Ammon's horn (tissue), 1 donor: Measurements from ENCODE around the gene TSHZ1.
A peak's percentile ranks its signal among the peaks of the same experiment; 100 is the strongest.

Experiments
- DNase-seq: peaks from one replicate; pipeline ENCODE4 v3.0.0-alpha.2; 2016; ENCODE audit warnings: low spot score

Gene TSHZ1

DNA sequence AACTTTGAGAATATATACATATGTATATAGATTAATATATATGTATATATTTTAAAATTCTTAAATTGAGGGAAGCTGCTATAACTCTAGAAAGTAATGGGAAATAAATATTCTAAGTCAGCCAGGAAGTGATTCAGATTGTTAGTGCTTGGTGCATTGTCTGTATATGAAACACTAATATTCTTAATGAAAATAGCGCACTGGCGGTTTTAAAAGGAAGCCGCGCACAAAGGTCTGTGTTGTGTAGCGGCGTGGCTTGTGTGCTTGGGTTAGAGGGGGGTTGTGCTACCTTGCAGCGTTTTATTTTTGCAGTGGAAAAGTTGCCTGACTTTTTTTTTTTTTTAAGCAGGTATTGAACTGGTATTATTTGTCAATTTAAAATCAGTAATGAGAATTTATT lies 11.3 kb downstream of the TSHZ1 start:
- no peak for DNase-seq

GRCh38 chr18:75222407-75222806 lies 11.8 kb downstream of the TSHZ1 start:
- DNase-seq, result no peak

DNA sequence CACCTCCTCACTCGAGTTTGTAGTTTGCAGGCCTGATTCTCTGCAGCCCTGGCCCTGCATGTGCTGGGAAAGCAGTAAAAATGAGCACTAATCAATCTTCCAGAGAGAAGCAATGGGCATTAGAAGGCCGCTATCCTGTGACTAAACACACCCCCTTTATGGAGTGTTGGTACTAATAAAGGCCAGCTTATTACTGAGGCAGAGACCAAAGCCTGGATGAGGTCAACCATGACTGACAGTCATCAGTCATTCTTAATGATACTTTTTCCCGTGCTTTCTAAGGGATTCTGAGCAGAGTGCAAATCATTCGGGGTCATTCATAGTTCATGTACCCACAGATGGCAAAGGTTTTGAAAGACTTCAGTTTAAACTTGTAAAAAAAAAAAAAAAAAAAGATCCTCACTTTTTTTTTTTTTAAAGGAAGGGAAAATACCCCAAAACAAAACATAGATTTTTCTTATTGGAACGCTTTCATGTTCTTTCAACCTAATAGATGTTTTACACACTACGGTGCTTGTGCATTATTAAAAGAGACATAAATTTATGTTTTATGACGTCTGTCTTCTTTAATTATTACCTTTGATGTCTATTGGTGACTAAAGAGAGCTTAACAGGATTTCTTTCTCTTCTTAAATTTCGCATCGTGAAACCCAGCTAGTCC lies 13.2 kb downstream of the TSHZ1 start:
- DNase-seq, result no peak

DNA sequence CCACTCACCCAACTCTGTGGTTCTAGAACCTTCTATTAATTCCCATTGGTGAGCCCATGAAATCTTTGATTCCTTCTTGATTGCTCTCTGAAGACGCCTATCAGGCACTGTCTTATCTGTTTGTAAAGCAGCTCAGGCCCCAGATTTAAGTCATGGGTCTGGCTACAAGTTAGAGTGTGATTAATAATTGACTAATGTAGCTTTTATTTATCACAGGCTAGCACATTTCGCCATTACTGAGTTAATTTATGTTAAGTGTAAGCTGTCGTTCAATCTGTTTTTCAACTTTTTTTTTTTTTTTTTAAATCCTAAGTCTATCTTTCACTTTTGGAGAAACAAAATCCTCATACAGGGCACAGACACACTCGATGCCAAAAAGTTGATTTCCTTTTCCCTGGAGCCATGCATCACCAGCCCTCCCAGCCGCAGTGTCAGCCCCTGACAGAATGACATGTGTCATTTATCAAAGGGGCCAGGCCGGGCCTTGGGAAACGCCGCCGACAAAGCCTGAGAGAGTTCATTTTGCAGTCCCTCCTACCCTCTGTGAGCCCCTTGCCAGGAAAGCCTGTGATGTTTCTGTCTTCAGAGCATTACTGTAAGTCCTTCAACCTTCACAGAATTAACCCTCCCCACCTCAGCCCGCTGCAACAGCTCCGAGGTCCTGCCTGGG lies 15.8 kb downstream of the TSHZ1 start:
- DNase-seq, result no peak

DNA sequence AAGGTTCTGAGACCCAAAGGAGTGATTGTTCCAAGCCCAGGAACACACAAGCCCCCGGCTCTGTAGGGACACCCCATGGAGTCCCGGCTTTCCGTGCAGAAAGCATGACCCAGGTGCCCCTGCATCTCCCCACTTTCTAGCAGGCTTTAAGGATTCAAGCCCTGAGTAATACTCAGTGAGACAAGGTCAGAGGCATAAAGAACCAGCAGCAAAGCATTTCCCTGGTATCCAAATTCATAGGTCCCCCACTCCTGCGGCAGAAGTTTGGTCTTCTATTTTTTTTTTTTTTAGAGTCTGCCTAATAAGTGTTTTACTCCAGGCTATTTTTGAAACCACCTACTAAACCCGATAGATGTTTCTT lies 16.3 kb downstream of the TSHZ1 start:
- no peak for DNase-seq

GRCh38 chr18:75227535-75228296 lies 17.1 kb downstream of the TSHZ1 start:
- DNase-seq, result no peak

GRCh38 chr18:75228967-75229366 lies 18.4 kb downstream of the TSHZ1 start:
- DNase-seq, result no peak

- no peak for DNase-seq
Observed at GRCh38 chr18:75229437-75229836, 18.8 kb downstream of the TSHZ1 start.

DNA sequence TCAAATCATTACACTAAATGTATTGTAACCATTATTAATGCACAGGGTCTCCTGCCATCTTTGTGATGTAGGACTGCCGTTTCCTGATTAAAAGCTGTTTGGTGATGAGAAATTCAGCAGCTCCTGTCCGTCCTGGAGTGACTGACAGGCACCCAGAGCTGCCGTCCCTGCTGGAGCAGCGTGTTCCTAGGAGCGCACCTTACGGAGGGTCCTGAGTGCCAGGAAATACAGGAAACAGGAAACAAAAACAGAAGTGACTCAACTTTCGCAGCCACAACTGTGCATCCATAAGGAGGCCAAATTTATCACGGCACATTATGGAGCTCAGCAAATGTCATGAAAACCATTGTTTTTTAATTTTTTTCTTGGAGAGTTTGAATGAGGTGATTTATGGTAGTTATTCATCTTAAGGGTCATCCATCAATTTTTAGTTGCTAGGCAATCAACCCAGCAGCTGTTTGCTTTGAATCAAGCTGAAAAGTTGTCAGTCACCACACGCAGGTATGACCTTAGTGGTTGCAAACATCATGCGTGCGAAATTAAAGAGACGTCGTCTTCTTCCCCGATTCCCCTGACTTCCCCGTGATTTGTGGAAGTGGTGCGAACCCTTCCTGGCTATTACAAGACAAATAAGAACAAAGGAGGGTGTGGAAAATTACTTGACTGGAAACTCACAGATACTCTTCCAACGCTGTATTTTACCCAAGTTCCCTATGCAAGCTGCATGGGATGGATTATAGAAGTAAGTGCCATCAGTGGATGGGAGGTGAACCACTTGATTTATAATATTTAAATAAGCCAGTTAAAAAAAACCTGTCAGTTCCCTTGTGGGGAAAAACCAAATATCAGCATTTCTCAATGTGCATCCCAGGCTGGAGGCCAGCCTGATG lies 19.8 kb downstream of the TSHZ1 start:
- no peak for DNase-seq

GRCh38 chr18:75231053-75231406 lies 20.4 kb downstream of the TSHZ1 start:
- no peak for DNase-seq

GRCh38 chr18:75234901-75235300 lies 24.3 kb downstream of the TSHZ1 start:
- DNase-seq, result no peak

DNA sequence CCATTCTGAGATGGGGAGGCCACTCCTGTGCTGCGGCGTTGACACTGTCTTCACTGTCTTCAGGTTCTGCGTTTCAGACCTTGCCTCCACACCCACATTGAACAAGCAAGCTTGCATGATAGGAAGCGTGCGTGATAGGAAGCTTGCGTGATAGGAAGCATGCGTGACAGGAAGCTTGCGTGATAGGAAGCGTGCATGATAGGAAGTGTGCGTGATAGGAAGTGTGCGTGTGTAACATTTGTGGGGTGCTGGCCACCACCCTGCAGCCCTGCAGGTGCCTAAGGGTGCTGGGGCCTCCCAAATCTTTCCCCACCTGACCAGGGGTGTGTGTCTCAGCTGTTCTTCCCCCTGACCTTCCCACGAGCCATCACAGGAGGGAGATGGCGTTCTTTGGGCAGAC lies 25.3 kb downstream of the TSHZ1 start:
- no peak for DNase-seq

DNA sequence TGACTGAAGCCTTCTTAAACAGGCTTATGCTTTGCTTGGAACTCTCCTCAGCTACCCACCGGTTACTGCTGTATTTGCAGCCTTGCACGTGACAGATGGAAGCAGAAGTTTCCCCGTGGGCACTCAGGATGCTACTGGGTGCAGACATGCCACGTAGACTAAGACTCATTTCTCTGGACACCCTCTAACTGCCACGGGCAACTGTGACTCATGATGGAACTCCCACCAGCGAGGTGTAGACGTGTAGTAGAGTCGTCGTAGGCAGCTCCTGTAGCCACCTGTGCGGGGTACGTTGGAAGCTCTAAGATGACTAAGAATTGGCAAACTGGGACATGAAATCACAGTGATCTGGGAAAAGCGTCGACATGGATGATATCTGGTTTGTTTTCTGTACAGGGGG lies 27.5 kb downstream of the TSHZ1 start:
- no peak for DNase-seq

DNA sequence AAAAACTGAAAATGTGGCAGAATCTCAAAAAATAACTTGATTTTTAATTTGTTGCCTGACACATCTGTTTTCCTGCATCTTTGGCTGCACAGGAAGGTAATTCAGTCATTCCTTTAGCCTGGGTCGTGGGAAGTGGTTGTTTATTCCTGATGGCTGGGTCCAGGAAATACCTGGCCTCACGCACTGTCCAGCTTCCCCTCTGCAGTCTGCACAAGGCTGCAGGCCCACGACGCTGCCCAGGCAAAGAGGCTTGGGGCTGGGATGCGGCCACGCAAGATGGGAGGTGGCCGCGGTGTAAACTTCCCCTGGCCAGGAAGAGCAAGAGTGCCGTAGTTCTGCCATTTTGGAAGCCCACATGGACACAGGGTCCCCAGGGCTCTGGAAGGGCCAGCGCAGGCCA lies 28.2 kb downstream of the TSHZ1 start:
- no peak for DNase-seq

- DNase-seq, result no peak
Observed at GRCh38 chr18:75240433-75240832, 29.8 kb downstream of the TSHZ1 start.

DNA sequence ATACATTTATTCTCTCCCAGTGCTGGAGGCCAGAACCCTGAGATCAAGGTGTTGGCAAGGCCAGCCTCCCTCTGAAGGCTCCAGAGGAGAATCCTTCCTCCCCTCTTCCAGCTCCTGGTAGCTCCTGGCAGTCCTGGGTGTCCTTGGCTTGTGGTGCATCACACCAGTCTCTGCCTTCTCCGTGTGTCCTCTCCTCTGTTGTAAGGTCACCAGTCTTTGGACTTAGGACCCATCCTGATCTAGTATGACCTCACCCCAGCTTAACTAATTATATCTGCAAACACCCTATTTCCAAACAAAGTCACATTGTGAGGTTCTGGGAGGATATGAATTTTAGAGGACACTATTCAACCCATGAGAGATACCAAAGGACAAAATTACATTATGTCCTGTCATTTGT lies 31.1 kb downstream of the TSHZ1 start:
- no peak for DNase-seq

- no peak for DNase-seq
Observed at GRCh38 chr18:75244351-75245313, 34.0 kb downstream of the TSHZ1 start.

- DNase-seq, result no peak
Observed at GRCh38 chr18:75246721-75247610, 36.4 kb downstream of the TSHZ1 start.

- peak; percentile 57 for DNase-seq
Observed at GRCh38 chr18:75247611-75248421, 37.2 kb downstream of the TSHZ1 start.
